GM12878 (cell line): ENCODE results near the gene RFX3. TPM values are rescaled to one million over a fixed set of nuclear protein-coding genes. Genes with fewer than 3 reads are reported as not detected.

Source experiments
- CBFB ChIP-seq: IDR thresholded peaks from 2 replicates; pipeline ENCODE4 v1.6.1; 2016; ENCODE audit warnings: antibody characterized with exemption, low read depth
- EP300 ChIP-seq, 2 experiments: fragments of 150-350 bp in 1 of 2; IDR thresholded peaks; 2 replicates each; pipeline ENCODE4 v1.6.1; 2011 to 2012; ENCODE audit warnings: low read depth in 2 of 2, low read length in 2 of 2, borderline replicate concordance in 1 of 2, improper control_type of control experiment in 1 of 2, inconsistent platforms in 1 of 2; ENCODE audit not compliant: control insufficient read depth in 1 of 2
- ETV6 ChIP-seq, 2 experiments: fragments of 450-650 bp in 1 of 2; IDR thresholded peaks in 1 of 2; conservative IDR thresholded peaks in 1 of 2; 2 replicates each; pipeline ENCODE4 v1.6.1; 2014; ENCODE audit warnings: antibody characterized with exemption in 1 of 2, borderline replicate concordance in 1 of 2, low read depth in 1 of 2, mild to moderate bottlenecking in 1 of 2, moderate library complexity in 1 of 2
- HDGF ChIP-seq: fragments of 450-650 bp; IDR thresholded peaks from 2 replicates; pipeline ENCODE4 v1.6.1; 2016; ENCODE audit warnings: antibody characterized with exemption
- NFIC ChIP-seq: IDR thresholded peaks from 2 replicates; pipeline ENCODE4 v1.6.1; 2012; ENCODE audit warnings: low read depth, mild to moderate bottlenecking, inconsistent platforms, low read length, moderate library complexity
- NFYB ChIP-seq: IDR thresholded peaks from 2 replicates; pipeline ENCODE4 v1.6.1; 2011; ENCODE audit warnings: low read depth, mild to moderate bottlenecking, low read length, improper control_type of control experiment, moderate library complexity; ENCODE audit not compliant: insufficient read depth
- RUNX3 ChIP-seq: IDR thresholded peaks from 2 replicates; pipeline ENCODE4 v1.6.1; 2012; ENCODE audit warnings: low read length, inconsistent platforms
- SREBF2 ChIP-seq: IDR thresholded peaks from 2 replicates; pipeline ENCODE4 v1.6.1; 2012; ENCODE audit warnings: mild to moderate bottlenecking, low read length
- WRNIP1 ChIP-seq: IDR thresholded peaks from 2 replicates; pipeline ENCODE4 v1.6.1; 2011; ENCODE audit warnings: low read depth, low read length, improper control_type of control experiment, borderline replicate concordance
- ZNF384 ChIP-seq: IDR thresholded peaks from 2 replicates; pipeline ENCODE4 v1.6.1; 2012; ENCODE audit warnings: low read depth, mild to moderate bottlenecking, low read length, improper control_type of control experiment, borderline replicate concordance
- ZSCAN29 ChIP-seq: fragments of 450-650 bp; IDR thresholded peaks from 2 replicates; pipeline ENCODE4 v1.6.1; 2017; ENCODE audit warnings: mild to moderate bottlenecking, moderate library complexity
- polyA plus RNA-seq, 11 experiments: library from polyadenylated mRNA; depleted of rRNA in 4 of 11; unstranded in 6 of 11; stranded (reverse) in 5 of 11; fragments of >200 nt; fragmentation: Nextera tagmentation in 4 of 11; fragmentation: Illumina TruSeq in 1 of 11; extraction: Ambion mirVana in 4 of 11; extraction: Trizol in 1 of 11; gene quantifications; 1 replicate in 1 of 11; 2 replicates in 10 of 11; pipeline versions ENCODE4 v1.2.1 to v1.2.3, GENCODE V29; 2011 to 2016; ENCODE audit warnings: inconsistent platforms in 2 of 11, missing spikeins in 2 of 11, low read depth in 1 of 11
- total RNA-seq, 4 experiments: library from RNA; depleted of rRNA in 3 of 4; stranded (reverse); fragments of >200 nt in 3 of 4; fragmentation: Illumina TruSeq in 1 of 4; extraction: Trizol in 1 of 4; gene quantifications; 2 replicates each; pipeline versions ENCODE4 v1.2.1 to v1.2.3, GENCODE V29; 2013 to 2021
- TF ChIP-seq, protein P1 (sequence below): fragments of 450-650 bp; IDR thresholded peaks from 2 replicates; pipeline ENCODE4 v1.6.1; 2014; ENCODE audit warnings: mild to moderate bottlenecking
- TF ChIP-seq, protein P2 (sequence below): IDR thresholded peaks from 2 replicates; pipeline ENCODE4 v1.6.1; 2011; ENCODE audit warnings: borderline replicate concordance, low read depth, mild to moderate bottlenecking, moderate library complexity, mixed read lengths, low read length; ENCODE audit not compliant: insufficient read depth; ENCODE audit errors: extremely low read length
- TF ChIP-seq, protein P3 (sequence below): fragments of 450-650 bp; IDR thresholded peaks from 2 replicates; pipeline ENCODE4 v1.6.1; 2017; ENCODE audit warnings: borderline replicate concordance

Gene RFX3
- total and polyA plus RNA-seq, 10 of the 15 experiments (the other 5 are each of a cell fraction or from before 2014, with no cell fraction given), result 1.2 to 26.4 (median 6.7) TPM

DNA sequence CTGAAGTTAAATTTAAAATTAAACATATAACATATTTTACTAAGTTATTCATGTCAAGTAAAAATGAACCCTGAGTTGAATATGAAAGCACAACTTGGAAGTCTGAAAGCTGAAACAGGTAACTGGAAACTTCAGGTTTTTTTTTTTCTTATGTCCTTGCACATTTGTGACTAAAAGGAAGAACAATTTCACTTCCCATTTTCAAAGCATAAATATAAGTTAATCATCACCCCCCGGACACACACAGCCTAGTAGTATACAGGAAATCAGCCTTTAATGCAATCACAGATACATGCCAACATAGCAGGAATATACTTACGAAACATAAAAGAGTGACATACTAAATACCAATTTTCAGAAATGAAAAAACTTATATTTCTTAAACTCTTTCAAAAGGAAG is 225.9 kb downstream of the RFX3 start (continued):
- TF ChIP-seq NFIC, result peak; percentile 66
- no peak for TF ChIP-seq RUNX3
- no peak for TF ChIP-seq HDGF
- TF ChIP-seq SREBF2, result no peak
- TF ChIP-seq NFYB, result no peak
- no peak for TF ChIP-seq WRNIP1
- TF ChIP-seq ZSCAN29, result no peak
- no peak for TF ChIP-seq CBFB
- peak; percentile 89 for TF ChIP-seq ZNF384
- peak; percentile 40 to 72; a peak in 3 of 4 replicates for TF ChIP-seq EP300 (IDR thresholded peaks at IDR 0.05; ENCODE audit: borderline replicate concordance in 1 of 2, control insufficient read depth in 1 of 2, low read depth in 2 of 2, low read length in 2 of 2)
- TF ChIP-seq, protein P1, sequence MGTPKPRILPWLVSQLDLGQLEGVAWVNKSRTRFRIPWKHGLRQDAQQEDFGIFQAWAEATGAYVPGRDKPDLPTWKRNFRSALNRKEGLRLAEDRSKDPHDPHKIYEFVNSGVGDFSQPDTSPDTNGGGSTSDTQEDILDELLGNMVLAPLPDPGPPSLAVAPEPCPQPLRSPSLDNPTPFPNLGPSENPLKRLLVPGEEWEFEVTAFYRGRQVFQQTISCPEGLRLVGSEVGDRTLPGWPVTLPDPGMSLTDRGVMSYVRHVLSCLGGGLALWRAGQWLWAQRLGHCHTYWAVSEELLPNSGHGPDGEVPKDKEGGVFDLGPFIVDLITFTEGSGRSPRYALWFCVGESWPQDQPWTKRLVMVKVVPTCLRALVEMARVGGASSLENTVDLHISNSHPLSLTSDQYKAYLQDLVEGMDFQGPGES, result no peak
- TF ChIP-seq, protein P2, sequence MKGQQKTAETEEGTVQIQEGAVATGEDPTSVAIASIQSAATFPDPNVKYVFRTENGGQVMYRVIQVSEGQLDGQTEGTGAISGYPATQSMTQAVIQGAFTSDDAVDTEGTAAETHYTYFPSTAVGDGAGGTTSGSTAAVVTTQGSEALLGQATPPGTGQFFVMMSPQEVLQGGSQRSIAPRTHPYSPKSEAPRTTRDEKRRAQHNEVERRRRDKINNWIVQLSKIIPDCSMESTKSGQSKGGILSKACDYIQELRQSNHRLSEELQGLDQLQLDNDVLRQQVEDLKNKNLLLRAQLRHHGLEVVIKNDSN, result no peak
- peak in 1 of 2 experiments; percentile 61; a peak in 2 of 4 replicates for TF ChIP-seq ETV6 (conservative IDR thresholded peaks at IDR 0.05 in 1 of 2, IDR thresholded peaks at IDR 0.05 in 1 of 2; ENCODE audit: borderline replicate concordance in 1 of 2, low read depth in 1 of 2)
- TF ChIP-seq, protein P3, sequence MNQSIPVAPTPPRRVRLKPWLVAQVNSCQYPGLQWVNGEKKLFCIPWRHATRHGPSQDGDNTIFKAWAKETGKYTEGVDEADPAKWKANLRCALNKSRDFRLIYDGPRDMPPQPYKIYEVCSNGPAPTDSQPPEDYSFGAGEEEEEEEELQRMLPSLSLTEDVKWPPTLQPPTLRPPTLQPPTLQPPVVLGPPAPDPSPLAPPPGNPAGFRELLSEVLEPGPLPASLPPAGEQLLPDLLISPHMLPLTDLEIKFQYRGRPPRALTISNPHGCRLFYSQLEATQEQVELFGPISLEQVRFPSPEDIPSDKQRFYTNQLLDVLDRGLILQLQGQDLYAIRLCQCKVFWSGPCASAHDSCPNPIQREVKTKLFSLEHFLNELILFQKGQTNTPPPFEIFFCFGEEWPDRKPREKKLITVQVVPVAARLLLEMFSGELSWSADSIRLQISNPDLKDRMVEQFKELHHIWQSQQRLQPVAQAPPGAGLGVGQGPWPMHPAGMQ, result no peak
